ENCODE measurements around the gene SLC35F1. TPM values are rescaled to one million over a fixed set of nuclear protein-coding genes. Genes with fewer than 3 reads are reported as not detected.

The SLC35F1 gene
- total and polyA plus RNA-seq, 9 of the 15 experiments (the other 6 are each of a cell fraction or from before 2014, with no cell fraction given): 0.03 to 0.06 TPM; not detected in 7

DNA sequence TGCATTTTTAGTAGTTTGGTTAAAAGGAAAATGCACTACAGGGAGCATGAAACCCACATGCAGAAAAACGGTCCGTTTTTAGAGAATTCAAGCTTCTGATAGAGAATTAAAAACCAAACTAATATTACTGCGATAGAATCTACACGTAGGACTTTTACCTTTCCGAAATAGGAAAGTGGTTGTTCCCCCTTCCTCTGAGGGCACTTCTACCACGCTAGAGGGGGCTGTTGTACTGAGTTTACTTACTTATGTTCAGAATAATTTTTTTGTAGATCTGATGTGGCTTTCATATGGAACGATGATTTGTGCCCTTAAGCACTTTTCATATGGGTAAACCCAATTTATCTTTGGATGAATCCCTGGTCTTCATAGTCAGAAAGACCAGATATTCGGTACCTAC is 376.7 kb downstream of the SLC35F1 start (continued):
- TF ChIP-seq, protein P1, sequence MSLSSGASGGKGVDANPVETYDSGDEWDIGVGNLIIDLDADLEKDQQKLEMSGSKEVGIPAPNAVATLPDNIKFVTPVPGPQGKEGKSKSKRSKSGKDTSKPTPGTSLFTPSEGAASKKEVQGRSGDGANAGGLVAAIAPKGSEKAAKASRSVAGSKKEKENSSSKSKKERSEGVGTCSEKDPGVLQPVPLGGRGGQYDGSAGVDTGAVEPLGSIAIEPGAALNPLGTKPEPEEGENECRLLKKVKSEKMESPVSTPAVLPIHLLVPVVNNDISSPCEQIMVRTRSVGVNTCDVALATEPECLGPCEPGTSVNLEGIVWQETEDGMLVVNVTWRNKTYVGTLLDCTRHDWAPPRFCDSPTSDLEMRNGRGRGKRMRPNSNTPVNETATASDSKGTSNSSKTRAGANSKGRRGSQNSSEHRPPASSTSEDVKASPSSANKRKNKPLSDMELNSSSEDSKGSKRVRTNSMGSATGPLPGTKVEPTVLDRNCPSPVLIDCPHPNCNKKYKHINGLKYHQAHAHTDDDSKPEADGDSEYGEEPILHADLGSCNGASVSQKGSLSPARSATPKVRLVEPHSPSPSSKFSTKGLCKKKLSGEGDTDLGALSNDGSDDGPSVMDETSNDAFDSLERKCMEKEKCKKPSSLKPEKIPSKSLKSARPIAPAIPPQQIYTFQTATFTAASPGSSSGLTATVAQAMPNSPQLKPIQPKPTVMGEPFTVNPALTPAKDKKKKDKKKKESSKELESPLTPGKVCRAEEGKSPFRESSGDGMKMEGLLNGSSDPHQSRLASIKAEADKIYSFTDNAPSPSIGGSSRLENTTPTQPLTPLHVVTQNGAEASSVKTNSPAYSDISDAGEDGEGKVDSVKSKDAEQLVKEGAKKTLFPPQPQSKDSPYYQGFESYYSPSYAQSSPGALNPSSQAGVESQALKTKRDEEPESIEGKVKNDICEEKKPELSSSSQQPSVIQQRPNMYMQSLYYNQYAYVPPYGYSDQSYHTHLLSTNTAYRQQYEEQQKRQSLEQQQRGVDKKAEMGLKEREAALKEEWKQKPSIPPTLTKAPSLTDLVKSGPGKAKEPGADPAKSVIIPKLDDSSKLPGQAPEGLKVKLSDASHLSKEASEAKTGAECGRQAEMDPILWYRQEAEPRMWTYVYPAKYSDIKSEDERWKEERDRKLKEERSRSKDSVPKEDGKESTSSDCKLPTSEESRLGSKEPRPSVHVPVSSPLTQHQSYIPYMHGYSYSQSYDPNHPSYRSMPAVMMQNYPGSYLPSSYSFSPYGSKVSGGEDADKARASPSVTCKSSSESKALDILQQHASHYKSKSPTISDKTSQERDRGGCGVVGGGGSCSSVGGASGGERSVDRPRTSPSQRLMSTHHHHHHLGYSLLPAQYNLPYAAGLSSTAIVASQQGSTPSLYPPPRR (CRISPR knock-in tag; IDR thresholded peaks at IDR 0.05; ENCODE audit: borderline replicate concordance): no peak
- TF ChIP-seq ELF1 (tag; IDR thresholded peaks at IDR 0.05) (no peak), NR2C2 (CRISPR knock-in tag; IDR thresholded peaks at IDR 0.05) (no peak), NR2C2 (tag; IDR thresholded peaks at IDR 0.05) (no peak), ADNP (tag; IDR thresholded peaks at IDR 0.05) (no peak), ESRRA (IDR thresholded peaks at IDR 0.05; ENCODE audit: borderline replicate concordance, low read depth) (no peak), PRMT5 (CRISPR knock-in tag; IDR thresholded peaks at IDR 0.05) (no peak), ETS2 (tag; IDR thresholded peaks at IDR 0.05; ENCODE audit: borderline replicate concordance, poor library complexity, severe bottlenecking) (no peak), PURB (CRISPR knock-in tag; IDR thresholded peaks at IDR 0.05; ENCODE audit: low read depth) (no peak), PHF21A (IDR thresholded peaks at IDR 0.05; ENCODE audit: borderline replicate concordance, low read depth) (no peak), STAG1 (CRISPR knock-in tag; IDR thresholded peaks at IDR 0.05; ENCODE audit: borderline replicate concordance) (peak; percentile 14; the same call in 1 of the 2 replicates), ZNF780A (CRISPR knock-in tag; IDR thresholded peaks at IDR 0.05) (no peak), ARNT (IDR thresholded peaks at IDR 0.05) (no peak), HIVEP1 (CRISPR knock-in tag; IDR thresholded peaks at IDR 0.05) (no peak)
- TF ChIP-seq, protein P2, sequence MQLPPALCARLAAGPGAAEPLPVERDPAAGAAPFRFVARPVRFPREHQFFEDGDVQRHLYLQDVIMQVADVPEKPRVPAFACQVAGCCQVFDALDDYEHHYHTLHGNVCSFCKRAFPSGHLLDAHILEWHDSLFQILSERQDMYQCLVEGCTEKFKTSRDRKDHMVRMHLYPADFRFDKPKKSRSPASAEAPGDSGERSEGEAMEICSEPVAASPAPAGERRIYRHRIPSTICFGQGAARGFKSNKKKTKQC (CRISPR knock-in tag; IDR thresholded peaks at IDR 0.05): no peak
- TF ChIP-seq, protein P3, sequence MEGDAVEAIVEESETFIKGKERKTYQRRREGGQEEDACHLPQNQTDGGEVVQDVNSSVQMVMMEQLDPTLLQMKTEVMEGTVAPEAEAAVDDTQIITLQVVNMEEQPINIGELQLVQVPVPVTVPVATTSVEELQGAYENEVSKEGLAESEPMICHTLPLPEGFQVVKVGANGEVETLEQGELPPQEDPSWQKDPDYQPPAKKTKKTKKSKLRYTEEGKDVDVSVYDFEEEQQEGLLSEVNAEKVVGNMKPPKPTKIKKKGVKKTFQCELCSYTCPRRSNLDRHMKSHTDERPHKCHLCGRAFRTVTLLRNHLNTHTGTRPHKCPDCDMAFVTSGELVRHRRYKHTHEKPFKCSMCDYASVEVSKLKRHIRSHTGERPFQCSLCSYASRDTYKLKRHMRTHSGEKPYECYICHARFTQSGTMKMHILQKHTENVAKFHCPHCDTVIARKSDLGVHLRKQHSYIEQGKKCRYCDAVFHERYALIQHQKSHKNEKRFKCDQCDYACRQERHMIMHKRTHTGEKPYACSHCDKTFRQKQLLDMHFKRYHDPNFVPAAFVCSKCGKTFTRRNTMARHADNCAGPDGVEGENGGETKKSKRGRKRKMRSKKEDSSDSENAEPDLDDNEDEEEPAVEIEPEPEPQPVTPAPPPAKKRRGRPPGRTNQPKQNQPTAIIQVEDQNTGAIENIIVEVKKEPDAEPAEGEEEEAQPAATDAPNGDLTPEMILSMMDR (IDR thresholded peaks at IDR 0.05 in 2 of 3, conservative IDR thresholded peaks at IDR 0.05 in 1 of 3; ENCODE audit: insufficient read depth in 2 of 3, low read depth in 1 of 3, low read length in 3 of 3): peak; percentile 45 to 76 (median 67); a peak in 5 of 6 replicates
- TF ChIP-seq, protein P4, sequence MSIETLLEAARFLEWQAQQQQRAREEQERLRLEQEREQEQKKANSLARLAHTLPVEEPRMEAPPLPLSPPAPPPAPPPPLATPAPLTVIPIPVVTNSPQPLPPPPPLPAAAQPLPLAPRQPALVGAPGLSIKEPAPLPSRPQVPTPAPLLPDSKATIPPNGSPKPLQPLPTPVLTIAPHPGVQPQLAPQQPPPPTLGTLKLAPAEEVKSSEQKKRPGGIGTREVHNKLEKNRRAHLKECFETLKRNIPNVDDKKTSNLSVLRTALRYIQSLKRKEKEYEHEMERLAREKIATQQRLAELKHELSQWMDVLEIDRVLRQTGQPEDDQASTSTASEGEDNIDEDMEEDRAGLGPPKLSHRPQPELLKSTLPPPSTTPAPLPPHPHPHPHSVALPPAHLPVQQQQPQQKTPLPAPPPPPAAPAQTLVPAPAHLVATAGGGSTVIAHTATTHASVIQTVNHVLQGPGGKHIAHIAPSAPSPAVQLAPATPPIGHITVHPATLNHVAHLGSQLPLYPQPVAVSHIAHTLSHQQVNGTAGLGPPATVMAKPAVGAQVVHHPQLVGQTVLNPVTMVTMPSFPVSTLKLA (conservative IDR thresholded peaks at IDR 0.05): no peak
- TF ChIP-seq, protein P5, sequence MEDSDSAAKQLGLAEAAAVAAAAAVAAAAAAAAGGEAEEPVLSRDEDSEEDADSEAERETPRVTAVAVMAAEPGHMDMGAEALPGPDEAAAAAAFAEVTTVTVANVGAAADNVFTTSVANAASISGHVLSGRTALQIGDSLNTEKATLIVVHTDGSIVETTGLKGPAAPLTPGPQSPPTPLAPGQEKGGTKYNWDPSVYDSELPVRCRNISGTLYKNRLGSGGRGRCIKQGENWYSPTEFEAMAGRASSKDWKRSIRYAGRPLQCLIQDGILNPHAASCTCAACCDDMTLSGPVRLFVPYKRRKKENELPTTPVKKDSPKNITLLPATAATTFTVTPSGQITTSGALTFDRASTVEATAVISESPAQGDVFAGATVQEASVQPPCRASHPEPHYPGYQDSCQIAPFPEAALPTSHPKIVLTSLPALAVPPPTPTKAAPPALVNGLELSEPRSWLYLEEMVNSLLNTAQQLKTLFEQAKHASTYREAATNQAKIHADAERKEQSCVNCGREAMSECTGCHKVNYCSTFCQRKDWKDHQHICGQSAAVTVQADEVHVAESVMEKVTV (CRISPR knock-in tag; IDR thresholded peaks at IDR 0.05): peak; percentile 70
